GM21786 (cell line): Measurements from ENCODE around the gene DOCK10.
"Not testable (repeated sequence)": the region's sequence is repeated elsewhere in the genome, so short reads cannot be mapped to it uniquely, and the experiment has no call there.

Source experiments
- ATAC-seq: cut with Tn5 transposase; IDR thresholded peaks from one replicate; pipeline ENCODE4 v1.9.1; 2021; ENCODE audit not compliant: unreplicated experiment

The DOCK10 gene

GRCh38 chr2:224925061-224925809, 117.0 kb downstream of the DOCK10 start:
- peak; percentile 28 for ATAC-seq

GRCh38 chr2:224924631-224925030, 117.6 kb downstream of the DOCK10 start:
- no peak for ATAC-seq

GRCh38 chr2:224922142-224922727, 120.0 kb downstream of the DOCK10 start:
- peak; percentile 64 for ATAC-seq

GRCh38 chr2:224919472-224920110, 122.7 kb downstream of the DOCK10 start:
- no peak for ATAC-seq

GRCh38 chr2:224918626-224919471, 123.4 kb downstream of the DOCK10 start:
- no peak for ATAC-seq

- not testable (repeated sequence) for ATAC-seq
Measured at GRCh38 chr2:224917246-224917645, 125.0 kb downstream of the DOCK10 start.

GRCh38 chr2:224915136-224915535, 127.1 kb downstream of the DOCK10 start:
- ATAC-seq, result no peak

GRCh38 chr2:224910574-224910925, 131.7 kb downstream of the DOCK10 start:
- no peak for ATAC-seq

GRCh38 chr2:224909885-224910573, 132.2 kb downstream of the DOCK10 start:
- peak; percentile 85 for ATAC-seq

- no peak for ATAC-seq
Measured at GRCh38 chr2:224908818-224909217, 133.4 kb downstream of the DOCK10 start.

GRCh38 chr2:224904381-224904780, 137.9 kb downstream of the DOCK10 start:
- peak; percentile 72 for ATAC-seq

- no peak for ATAC-seq
Measured at GRCh38 chr2:224903621-224904020, 138.6 kb downstream of the DOCK10 start.

GRCh38 chr2:224901121-224901676, 141.1 kb downstream of the DOCK10 start:
- ATAC-seq, result no peak

- ATAC-seq, result no peak
Measured at GRCh38 chr2:224895377-224895776, 146.9 kb downstream of the DOCK10 start.

GRCh38 chr2:224894356-224894755, 147.9 kb downstream of the DOCK10 start:
- ATAC-seq, result peak; percentile 93

- ATAC-seq, result no peak
Measured at GRCh38 chr2:224893848-224894247, 148.4 kb downstream of the DOCK10 start.

- ATAC-seq, result no peak
Measured at GRCh38 chr2:224892574-224893204, 149.6 kb downstream of the DOCK10 start.

GRCh38 chr2:224890372-224890771, 151.9 kb downstream of the DOCK10 start:
- no peak for ATAC-seq

- peak; percentile 41 for ATAC-seq
Measured at GRCh38 chr2:224887141-224887540, 155.1 kb downstream of the DOCK10 start.
